GM23338 (cell line): ENCODE data around the gene ZNF19. TPM values are rescaled to one million over a fixed set of nuclear protein-coding genes. Genes with fewer than 3 reads are reported as not detected.

Experiments used
- ATAC-seq: fragments of 200-7000 bp; cut with Tn5 transposase; 3 replicates; pipeline ENCODE4 v1.9.1; 2020
- DNase-seq: peaks from one replicate; pipeline ENCODE4 v3.0.0-alpha.2; 2015; ENCODE audit warnings: low spot score
- H2AFZ ChIP-seq: fragments of 200-600 bp; sonication (generic); 2 replicates; pipeline ENCODE4 v1.8.0; 2016; ENCODE audit warnings: antibody characterized with exemption, mild to moderate bottlenecking, moderate library complexity
- H3F3A ChIP-seq: fragments of 200-600 bp; sonication (generic); replicated peaks from 2 replicates; pipeline ENCODE4 v1.8.0; 2017; ENCODE audit warnings: antibody characterized with exemption, mixed run types, low read depth
- H3K27ac ChIP-seq: fragments of 200-600 bp; sonication (generic); 2 replicates; pipeline ENCODE4 v1.6.1; 2016; ENCODE audit warnings: low read depth
- H3K27me3 ChIP-seq: fragments of 200-600 bp; sonication (generic); 2 replicates; pipeline ENCODE4 v1.8.0; 2016; ENCODE audit warnings: mild to moderate bottlenecking, mixed run types, moderate library complexity; ENCODE audit not compliant: insufficient read depth
- H3K36me3 ChIP-seq: fragments of 200-600 bp; sonication (generic); 2 replicates; pipeline ENCODE4 v1.8.0; 2016; ENCODE audit warnings: mild to moderate bottlenecking; ENCODE audit not compliant: insufficient read depth
- H3K4me1 ChIP-seq: fragments of 200-600 bp; sonication (generic); 2 replicates; pipeline ENCODE4 v1.8.0; 2016; ENCODE audit warnings: mild to moderate bottlenecking, moderate library complexity; ENCODE audit not compliant: insufficient read depth
- H3K4me2 ChIP-seq: fragments of 200-600 bp; sonication (generic); 2 replicates; pipeline ENCODE4 v1.7.1; 2017; ENCODE audit warnings: mixed run types
- H3K4me3 ChIP-seq: fragments of 200-600 bp; sonication (generic); 2 replicates; pipeline ENCODE4 v1.6.1; 2016; ENCODE audit warnings: mixed run types
- H3K79me2 ChIP-seq: fragments of 200-600 bp; sonication (generic); replicated peaks from 2 replicates; pipeline ENCODE4 v1.8.0; 2017; ENCODE audit warnings: mild to moderate bottlenecking; ENCODE audit not compliant: insufficient read depth
- H3K9me2 ChIP-seq: fragments of 200-600 bp; sonication (generic); 2 replicates; pipeline ENCODE4 v1.8.0; 2017; ENCODE audit not compliant: insufficient read depth
- H4K20me1 ChIP-seq: fragments of 200-600 bp; sonication (generic); replicated peaks from 2 replicates; pipeline ENCODE4 v1.8.0; 2017; ENCODE audit warnings: mild to moderate bottlenecking; ENCODE audit not compliant: insufficient read depth
- H3K27ac Mint-ChIP-seq: 2 replicates; pipeline ENCODE4 v1.8.0; 2020; ENCODE audit warnings: inconsistent platforms, mild to moderate bottlenecking, moderate library complexity, mixed read lengths
- H3K27me3 Mint-ChIP-seq: 3 replicates; pipeline ENCODE4 v1.8.0; 2022; ENCODE audit warnings: low read depth, mild to moderate bottlenecking, moderate library complexity, mixed read lengths, inconsistent platforms; ENCODE audit not compliant: insufficient read depth, poor library complexity
- H3K36me3 Mint-ChIP-seq: 3 replicates; pipeline ENCODE4 v1.8.0; 2021; ENCODE audit warnings: low read depth, mild to moderate bottlenecking, inconsistent platforms, moderate library complexity, mixed read lengths
- H3K4me1 Mint-ChIP-seq: 3 replicates; pipeline ENCODE4 v1.8.0; 2020; ENCODE audit warnings: mild to moderate bottlenecking, inconsistent platforms, mixed read lengths
- H3K4me3 Mint-ChIP-seq: 3 replicates; pipeline ENCODE4 v1.8.0; 2021; ENCODE audit warnings: moderate library complexity, mild to moderate bottlenecking, inconsistent platforms, mixed read lengths
- H3K9me3 Mint-ChIP-seq: 3 replicates; pipeline ENCODE4 v1.8.0; 2020; ENCODE audit warnings: moderate library complexity, mild to moderate bottlenecking, inconsistent platforms, mixed read lengths
- CREB1 ChIP-seq: fragments of 250-450 bp; sonication (Bioruptor Pico); IDR thresholded peaks from 2 replicates; pipeline ENCODE4 v1.5.0; 2020; ENCODE audit warnings: low read depth, mild to moderate bottlenecking, moderate library complexity
- ETS1 ChIP-seq: IDR thresholded peaks from 2 replicates; pipeline ENCODE4 v1.6.1; 2016; ENCODE audit warnings: antibody characterized with exemption
- EZH2 ChIP-seq: fragments of 200-600 bp; sonication (generic); IDR thresholded peaks from one replicate; pipeline ENCODE4 v1.8.0; 2017; ENCODE audit warnings: antibody characterized with exemption, mild to moderate bottlenecking, low read depth; ENCODE audit not compliant: unreplicated experiment
- EZH2phosphoT487 ChIP-seq: fragments of 200-600 bp; sonication (generic); IDR thresholded peaks from one replicate; pipeline ENCODE4 v1.8.1; 2018; ENCODE audit warnings: antibody characterized with exemption; ENCODE audit not compliant: unreplicated experiment
- JUNB ChIP-seq: IDR thresholded peaks from one replicate; pipeline ENCODE4 v1.6.1; 2016; ENCODE audit warnings: antibody characterized with exemption; ENCODE audit not compliant: unreplicated experiment
- NANOG ChIP-seq: IDR thresholded peaks from 2 replicates; pipeline ENCODE4 v1.6.1; 2016; ENCODE audit warnings: antibody characterized with exemption, borderline replicate concordance
- POLR2AphosphoS5 ChIP-seq: IDR thresholded peaks from 2 replicates; pipeline ENCODE4 v1.6.1; 2016; ENCODE audit warnings: antibody characterized with exemption, low read depth
- REST ChIP-seq: IDR thresholded peaks from one replicate; pipeline ENCODE4 v1.6.1; 2018; ENCODE audit warnings: antibody characterized with exemption; ENCODE audit not compliant: unreplicated experiment
- STAT1 ChIP-seq: IDR thresholded peaks from one replicate; pipeline ENCODE4 v1.6.1; 2016; ENCODE audit warnings: antibody characterized with exemption; ENCODE audit not compliant: unreplicated experiment
- ZNF114 ChIP-seq: fragments of 250-450 bp; sonication (Bioruptor Pico); IDR thresholded peaks from 2 replicates; pipeline ENCODE4 v1.5.0; 2020; ENCODE audit warnings: mild to moderate bottlenecking, moderate library complexity
- ZNF331 ChIP-seq: fragments of 250-450 bp; sonication (Bioruptor Pico); IDR thresholded peaks from 2 replicates; pipeline ENCODE4 v1.5.0; 2020; ENCODE audit warnings: low read depth, mild to moderate bottlenecking, moderate library complexity
- ZNF462 ChIP-seq: fragments of 250-450 bp; sonication (Bioruptor Pico); IDR thresholded peaks from 2 replicates; pipeline ENCODE4 v1.5.0; 2020; ENCODE audit warnings: mild to moderate bottlenecking, moderate library complexity
- polyA plus RNA-seq: library from polyadenylated mRNA; unstranded; fragments of >200 nt; fragmentation: Nextera tagmentation; extraction: Ambion mirVana; gene quantifications from 2 replicates; pipeline ENCODE4 v1.2.1, GENCODE V29; 2016
- total RNA-seq: library from RNA; depleted of rRNA; stranded (reverse); fragments of >200 nt; shearing (Covaris generic); gene quantifications from 2 replicates; pipeline ENCODE4 v1.2.3, GENCODE V29; 2014

The ZNF19 gene
- total and polyA plus RNA-seq, 2 experiments from 2014 or later = 1.0 to 4.8 TPM

GRCh38 chr16:71491054-71491453, 1.9 kb upstream of the ZNF19 start (continued):
- TF ChIP-seq REST (no peak), NANOG (no peak), JUNB (no peak), CREB1 (no peak), ZNF114 (CRISPR knock-in tag) (no peak), ZNF462 (CRISPR knock-in tag) (no peak), ZNF331 (no peak)

- DNase-seq = no peak
- H3F3A ChIP-seq = no peaks in the 10 kb centered on the region
- H3K79me2 ChIP-seq = no peaks in the 10 kb centered on the region
- H3K4me3 Mint-ChIP-seq = no peak overlapping the region
- H3K27ac Mint-ChIP-seq = no peak overlapping the region
- H2AFZ ChIP-seq = no peak overlapping the region
- no peak for ATAC-seq
- H3K36me3 Mint-ChIP-seq = no peaks in the 10 kb centered on the region
- H3K4me2 ChIP-seq = no peak overlapping the region
- no peaks in the 10 kb centered on the region for H3K9me2 ChIP-seq
- H3K4me3 ChIP-seq = no peak overlapping the region
- H3K4me1 Mint-ChIP-seq = no peaks in the 10 kb centered on the region
- H3K36me3 ChIP-seq = no peaks in the 10 kb centered on the region
- no peaks in the 10 kb centered on the region for H3K9me3 Mint-ChIP-seq
- no peaks in the 10 kb centered on the region for H3K27me3 ChIP-seq
- H3K27me3 Mint-ChIP-seq = no peaks in the 10 kb centered on the region
- no peak overlapping the region for H3K27ac ChIP-seq
- no peaks in the 10 kb centered on the region for H4K20me1 ChIP-seq
- no peaks in the 10 kb centered on the region for H3K4me1 ChIP-seq
- TF ChIP-seq EZH2 (no peak), STAT1 (no peak), ETS1 (no peak), POLR2AphosphoS5 (no peak), REST (no peak), EZH2phosphoT487 (no peak)
These were observed 1.2 kb upstream of the ZNF19 start for GRCh38 chr16:71490361-71490760.
